Loucy (cell line): ENCODE measurements around the gene PRICKLE2.

Experiments
- H2AFZ ChIP-seq: fragments of 200-600 bp; sonication (generic); 2 replicates; pipeline ENCODE4 v1.6.0; 2016; ENCODE audit warnings: antibody characterized with exemption, mild to moderate bottlenecking, low read length, moderate library complexity
- H3F3A ChIP-seq: fragments of 200-600 bp; 2 replicates; pipeline ENCODE4 v1.6.0; 2016; ENCODE audit warnings: antibody characterized with exemption, low read depth, mild to moderate bottlenecking
- H3K27me3 ChIP-seq: fragments of 200-600 bp; sonication (generic); 2 replicates; pipeline ENCODE4 v1.6.1; 2014; ENCODE audit warnings: low read length, mild to moderate bottlenecking; ENCODE audit not compliant: insufficient read depth, poor library complexity, severe bottlenecking
- H3K36me3 ChIP-seq: fragments of 200-600 bp; sonication (generic); 2 replicates; pipeline ENCODE4 v1.6.1; 2016; ENCODE audit warnings: low read length; ENCODE audit not compliant: insufficient read depth
- H3K4me1 ChIP-seq: fragments of 200-600 bp; sonication (generic); 2 replicates; pipeline ENCODE4 v1.5.1; 2014; ENCODE audit warnings: low read length, mild to moderate bottlenecking; ENCODE audit not compliant: insufficient read depth, poor library complexity, severe bottlenecking
- H3K4me2 ChIP-seq: fragments of 200-600 bp; sonication (generic); 2 replicates; pipeline ENCODE4 v1.6.0; 2014; ENCODE audit warnings: antibody characterized with exemption, low read length, low read depth, mild to moderate bottlenecking; ENCODE audit not compliant: poor library complexity, severe bottlenecking
- H3K4me3 ChIP-seq: fragments of 200-600 bp; sonication (generic); 2 replicates; pipeline ENCODE4 v1.5.1; 2014; ENCODE audit warnings: low read length, mild to moderate bottlenecking, mixed read lengths; ENCODE audit not compliant: poor library complexity, severe bottlenecking
- H3K79me2 ChIP-seq: fragments of 200-600 bp; sonication (generic); 2 replicates; pipeline ENCODE4 v1.6.1; 2014; ENCODE audit warnings: low read length; ENCODE audit not compliant: insufficient read depth
- H3K9ac ChIP-seq: fragments of 200-600 bp; sonication (generic); 2 replicates; pipeline ENCODE4 v1.6.0; 2014; ENCODE audit warnings: mild to moderate bottlenecking, low read depth, low read length, moderate library complexity; ENCODE audit not compliant: poor library complexity, severe bottlenecking
- H3K9me2 ChIP-seq: fragments of 200-600 bp; sonication (generic); replicated peaks from 2 replicates; pipeline ENCODE4 v1.6.1; 2016; ENCODE audit warnings: low read depth, low read length, mixed read lengths
- H3K9me3 ChIP-seq: fragments of 200-600 bp; sonication (generic); 2 replicates; pipeline ENCODE4 v1.6.1; 2014; ENCODE audit warnings: mild to moderate bottlenecking, antibody characterized with exemption, low read length, low read depth; ENCODE audit not compliant: insufficient read depth
- H4K20me1 ChIP-seq: fragments of 200-600 bp; sonication (generic); 2 replicates; pipeline ENCODE4 v1.6.0; 2014; ENCODE audit warnings: antibody characterized with exemption, low read length, mild to moderate bottlenecking; ENCODE audit not compliant: insufficient read depth, poor library complexity, severe bottlenecking
- CTCF ChIP-seq: fragments of 200-600 bp; sonication (generic); conservative IDR thresholded peaks from 2 replicates; pipeline ENCODE4 v1.5.1; 2014; ENCODE audit warnings: mild to moderate bottlenecking, antibody characterized with exemption, low read length
- EZH2phosphoT487 ChIP-seq: fragments of 200-600 bp; IDR thresholded peaks from 2 replicates; pipeline ENCODE4 v1.6.1; 2018; ENCODE audit warnings: antibody characterized with exemption, mild to moderate bottlenecking, moderate library complexity, borderline replicate concordance

Gene PRICKLE2

GRCh38 chr3:64257100-64257755 is 32.0 kb upstream of the PRICKLE2 start:
- H4K20me1 ChIP-seq, result no peaks in the 10 kb centered on the region
- H3F3A ChIP-seq, result no peaks in the 10 kb centered on the region
- no peaks in the 10 kb centered on the region for H3K4me1 ChIP-seq
- H3K9me3 ChIP-seq, result no peaks in the 10 kb centered on the region
- no peak overlapping the region for H3K4me2 ChIP-seq
- H2AFZ ChIP-seq, result no peak overlapping the region
- H3K4me3 ChIP-seq, result no peak overlapping the region
- no peaks in the 10 kb centered on the region for H3K9me2 ChIP-seq
- TF ChIP-seq EZH2phosphoT487 (no peak), CTCF (no peak)
- no peaks in the 10 kb centered on the region for H3K27me3 ChIP-seq
- no peaks in the 10 kb centered on the region for H3K36me3 ChIP-seq
- H3K79me2 ChIP-seq, result no peaks in the 10 kb centered on the region
- no peak overlapping the region for H3K9ac ChIP-seq

- Histone ChIP-seq H3K79me2 (no peaks in the 10 kb centered on the region), H3K27me3 (no peaks in the 10 kb centered on the region), H3K4me2 (no peak overlapping the region), H3K4me3 (no peak overlapping the region), H3F3A (no peaks in the 10 kb centered on the region), H3K9me2 (no peaks in the 10 kb centered on the region), H4K20me1 (no peaks in the 10 kb centered on the region), H3K9ac (no peak overlapping the region), H2AFZ (no peak overlapping the region), H3K36me3 (no peaks in the 10 kb centered on the region), H3K4me1 (no peaks in the 10 kb centered on the region), H3K9me3 (no peaks in the 10 kb centered on the region)
- TF ChIP-seq EZH2phosphoT487, result no peak
- no peak for TF ChIP-seq CTCF
These were observed 30.6 kb upstream of the PRICKLE2 start for GRCh38 chr3:64255741-64256340.

GRCh38 chr3:64254443-64254842 is 29.2 kb upstream of the PRICKLE2 start:
- H3K9me3 ChIP-seq, result no peaks in the 10 kb centered on the region
- H4K20me1 ChIP-seq, result no peaks in the 10 kb centered on the region
- H3K4me2 ChIP-seq, result no peak overlapping the region
- H3K36me3 ChIP-seq, result no peaks in the 10 kb centered on the region
- H3K4me1 ChIP-seq, result no peaks in the 10 kb centered on the region
- TF ChIP-seq CTCF, result no peak
- no peak for TF ChIP-seq EZH2phosphoT487
- no peak overlapping the region for H3K4me3 ChIP-seq
- H2AFZ ChIP-seq, result no peak overlapping the region
- H3K79me2 ChIP-seq, result no peaks in the 10 kb centered on the region
- H3K27me3 ChIP-seq, result no peaks in the 10 kb centered on the region
- no peaks in the 10 kb centered on the region for H3K9me2 ChIP-seq
- H3K9ac ChIP-seq, result no peak overlapping the region
- no peaks in the 10 kb centered on the region for H3F3A ChIP-seq
